GM13976 (cell line): Measurements from ENCODE around the gene SLC22A7.
"Not testable (repeated sequence)": the region's sequence is repeated elsewhere in the genome, so short reads cannot be mapped to it uniquely, and the experiment has no call there.

ENCODE experiments used
- DNase-seq: peaks from one replicate; pipeline ENCODE4 v3.0.0; 2012; ENCODE audit warnings: low spot score
- in situ Hi-C: fragments of 300-500 bp; cut with MboI; formaldehyde crosslinking; loops from one replicate; pipeline ENCODE4 v1.12.0; 2022; ENCODE audit warnings: low sequenced_read_pairs, mixed read lengths, inconsistent platforms; ENCODE audit not compliant: unreplicated experiment
- TF ChIP-seq, protein P1 (sequence below): IDR thresholded peaks from 2 replicates; pipeline ENCODE4 v1.5.1; 2012; ENCODE audit warnings: borderline replicate concordance, mild to moderate bottlenecking; ENCODE audit not compliant: insufficient read depth; ENCODE audit errors: extremely low read depth, missing control alignments, control extremely low read depth

SLC22A7 gene

DNA sequence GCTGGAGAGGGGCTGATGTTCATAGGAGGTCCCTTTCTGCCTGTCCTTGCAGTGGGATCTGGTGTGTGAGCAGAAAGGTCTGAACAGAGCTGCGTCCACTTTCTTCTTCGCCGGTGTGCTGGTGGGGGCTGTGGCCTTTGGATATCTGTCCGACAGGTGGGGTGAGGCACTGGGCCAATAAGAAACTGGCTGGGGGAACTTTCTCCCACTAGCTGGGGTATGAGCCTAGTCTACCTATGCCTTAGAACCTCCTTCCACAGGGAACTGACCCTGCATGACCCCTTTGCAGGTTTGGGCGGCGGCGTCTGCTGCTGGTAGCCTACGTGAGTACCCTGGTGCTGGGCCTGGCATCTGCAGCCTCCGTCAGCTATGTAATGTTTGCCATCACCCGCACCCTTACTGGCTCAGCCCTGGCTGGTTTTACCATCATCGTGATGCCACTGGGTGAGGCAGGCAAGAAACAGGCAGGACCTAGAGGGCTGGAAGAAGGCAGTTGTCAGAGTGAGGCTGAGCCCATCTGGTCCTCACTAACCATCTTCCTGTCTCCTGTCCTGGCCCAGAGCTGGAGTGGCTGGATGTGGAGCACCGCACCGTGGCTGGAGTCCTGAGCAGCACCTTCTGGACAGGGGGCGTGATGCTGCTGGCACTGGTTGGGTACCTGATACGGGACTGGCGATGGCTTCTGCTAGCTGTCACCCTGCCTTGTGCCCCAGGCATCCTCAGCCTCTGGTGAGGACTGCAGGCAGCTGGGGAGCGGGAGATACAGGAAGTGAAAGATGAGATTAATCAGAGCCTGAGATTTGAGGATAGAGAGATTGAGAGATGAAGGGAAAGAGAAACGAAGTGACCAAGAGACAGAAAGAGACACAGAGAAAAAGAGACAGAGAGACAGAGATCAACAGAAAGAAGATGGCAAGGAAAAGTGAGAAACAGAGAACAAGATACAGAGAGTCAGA is 1.6 kb downstream of the SLC22A7 start:
- in situ Hi-C loops = no loop called here
- TF ChIP-seq, protein P1, sequence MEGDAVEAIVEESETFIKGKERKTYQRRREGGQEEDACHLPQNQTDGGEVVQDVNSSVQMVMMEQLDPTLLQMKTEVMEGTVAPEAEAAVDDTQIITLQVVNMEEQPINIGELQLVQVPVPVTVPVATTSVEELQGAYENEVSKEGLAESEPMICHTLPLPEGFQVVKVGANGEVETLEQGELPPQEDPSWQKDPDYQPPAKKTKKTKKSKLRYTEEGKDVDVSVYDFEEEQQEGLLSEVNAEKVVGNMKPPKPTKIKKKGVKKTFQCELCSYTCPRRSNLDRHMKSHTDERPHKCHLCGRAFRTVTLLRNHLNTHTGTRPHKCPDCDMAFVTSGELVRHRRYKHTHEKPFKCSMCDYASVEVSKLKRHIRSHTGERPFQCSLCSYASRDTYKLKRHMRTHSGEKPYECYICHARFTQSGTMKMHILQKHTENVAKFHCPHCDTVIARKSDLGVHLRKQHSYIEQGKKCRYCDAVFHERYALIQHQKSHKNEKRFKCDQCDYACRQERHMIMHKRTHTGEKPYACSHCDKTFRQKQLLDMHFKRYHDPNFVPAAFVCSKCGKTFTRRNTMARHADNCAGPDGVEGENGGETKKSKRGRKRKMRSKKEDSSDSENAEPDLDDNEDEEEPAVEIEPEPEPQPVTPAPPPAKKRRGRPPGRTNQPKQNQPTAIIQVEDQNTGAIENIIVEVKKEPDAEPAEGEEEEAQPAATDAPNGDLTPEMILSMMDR = no peak
- peak; percentile 21 for DNase-seq

DNA sequence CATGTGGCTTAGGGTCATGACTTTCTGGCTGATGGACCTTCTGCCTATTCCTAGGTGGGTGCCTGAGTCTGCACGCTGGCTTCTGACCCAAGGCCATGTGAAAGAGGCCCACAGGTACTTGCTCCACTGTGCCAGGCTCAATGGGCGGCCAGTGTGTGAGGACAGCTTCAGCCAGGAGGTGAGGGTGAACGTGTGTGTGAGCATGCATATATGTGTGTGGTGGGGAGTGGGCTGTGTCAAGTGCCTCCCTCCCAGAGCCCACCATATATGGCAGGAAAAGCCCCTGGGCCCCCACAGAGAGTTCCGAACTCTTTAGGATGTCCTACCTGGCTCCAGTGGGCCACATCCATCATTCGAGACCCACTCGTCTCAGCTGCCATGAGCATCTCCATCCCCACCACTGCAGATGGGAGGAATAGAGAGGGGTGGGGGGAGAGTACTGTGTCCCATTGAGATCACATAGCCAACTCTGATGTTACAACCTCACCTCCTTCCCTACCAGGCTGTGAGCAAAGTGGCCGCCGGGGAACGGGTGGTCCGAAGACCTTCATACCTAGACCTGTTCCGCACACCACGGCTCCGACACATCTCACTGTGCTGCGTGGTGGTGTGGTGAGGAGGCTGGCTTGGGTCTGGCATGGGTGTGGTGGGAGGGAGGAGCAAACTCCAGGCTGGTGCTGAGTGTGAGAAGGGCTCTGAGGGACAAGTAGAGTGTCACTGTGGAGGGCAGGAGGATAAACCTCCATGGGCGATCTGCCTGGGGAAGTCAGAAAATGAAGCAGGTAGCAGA is 3.2 kb downstream of the SLC22A7 start:
- TF ChIP-seq, protein P1 = no peak
- DNase-seq = peak; percentile 15
- in situ Hi-C loops = no loop called here

DNA sequence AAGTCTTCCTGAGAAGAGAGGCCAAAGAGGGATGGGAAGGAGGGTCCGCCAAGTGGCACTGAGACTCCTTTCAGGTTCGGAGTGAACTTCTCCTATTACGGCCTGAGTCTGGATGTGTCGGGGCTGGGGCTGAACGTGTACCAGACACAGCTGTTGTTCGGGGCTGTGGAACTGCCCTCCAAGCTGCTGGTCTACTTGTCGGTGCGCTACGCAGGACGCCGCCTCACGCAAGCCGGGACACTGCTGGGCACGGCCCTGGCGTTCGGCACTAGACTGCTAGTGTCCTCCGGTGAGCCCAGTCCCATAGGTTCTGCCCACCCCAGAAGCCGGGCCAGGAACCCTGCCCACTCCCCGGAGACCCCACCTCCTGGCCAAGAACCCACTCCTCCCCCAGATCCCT is 4.1 kb downstream of the SLC22A7 start:
- TF ChIP-seq, protein P1 = no peak
- in situ Hi-C loops = no loop called here

DNA sequence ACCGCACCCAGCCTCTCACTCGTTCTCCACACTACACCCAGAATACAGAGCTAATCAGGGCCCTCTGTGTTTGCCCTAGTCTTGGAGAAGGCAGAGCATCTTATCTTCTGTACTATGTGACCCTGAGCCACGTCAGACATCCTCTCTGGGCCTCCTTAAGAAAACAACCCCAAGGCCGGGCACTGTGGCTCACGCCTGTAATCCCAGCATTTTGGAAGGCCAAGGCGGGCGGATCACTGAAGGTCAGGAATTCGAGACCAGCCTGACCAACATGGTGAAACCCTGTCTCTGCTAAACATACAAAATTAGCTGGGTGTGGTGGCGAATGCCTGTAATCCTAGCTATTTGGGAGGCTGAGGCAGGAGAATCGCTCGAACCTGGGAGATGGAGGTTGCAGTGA is 4.9 kb downstream of the SLC22A7 start:
- in situ Hi-C loops, DNase-seq: not testable (repeated sequence)

More for the DNA sequence above, 4.1 kb downstream of the SLC22A7 start:
- no peak for DNase-seq

DNA sequence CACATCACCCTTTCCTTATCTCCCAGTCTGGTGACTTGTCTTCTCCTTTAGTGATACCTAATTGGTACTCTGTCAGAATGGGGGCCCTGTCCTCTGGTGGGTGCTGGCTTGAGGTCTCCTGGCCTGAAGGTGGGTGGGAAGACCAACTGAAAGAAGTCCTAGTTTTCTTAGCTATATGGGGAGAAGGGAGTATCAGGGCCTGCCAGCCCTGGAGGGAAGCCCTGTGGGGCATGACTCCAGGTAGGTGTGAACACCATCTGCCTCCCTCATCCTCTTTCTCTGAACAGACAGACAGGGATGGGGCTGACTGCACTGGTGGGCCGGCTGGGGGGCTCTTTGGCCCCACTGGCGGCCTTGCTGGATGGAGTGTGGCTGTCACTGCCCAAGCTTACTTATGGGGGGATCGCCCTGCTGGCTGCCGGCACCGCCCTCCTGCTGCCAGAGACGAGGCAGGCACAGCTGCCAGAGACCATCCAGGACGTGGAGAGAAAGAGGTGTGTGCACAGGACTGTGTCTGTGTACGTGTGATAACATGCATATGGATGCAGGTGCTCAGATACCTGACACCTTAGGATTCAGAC is 5.8 kb downstream of the SLC22A7 start:
- in situ Hi-C loops = no loop called here
- no peak for DNase-seq
- TF ChIP-seq, protein P1 = no peak

DNA sequence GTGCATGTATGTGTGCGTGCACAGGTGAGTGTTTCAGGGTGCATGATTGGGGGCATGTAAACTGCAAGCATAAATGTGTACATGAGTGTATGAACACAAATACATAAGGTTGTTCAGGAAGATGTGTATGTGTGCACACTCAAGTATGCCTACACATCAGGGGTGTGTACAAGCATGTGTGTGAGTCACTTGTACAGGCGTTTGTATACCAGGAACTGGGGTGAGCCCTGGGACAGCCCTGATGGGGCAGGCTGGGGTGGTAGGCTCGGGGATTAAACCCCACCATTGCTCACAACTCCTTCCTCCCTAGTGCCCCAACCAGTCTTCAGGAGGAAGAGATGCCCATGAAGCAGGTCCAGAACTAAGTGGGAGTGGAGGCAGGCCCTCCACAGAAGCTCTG is 6.3 kb downstream of the SLC22A7 start:
- DNase-seq = no peak
- TF ChIP-seq, protein P1 = no peak
- in situ Hi-C loops = no loop called here
